KOPT-K1 (cell line): ENCODE data around the gene AGBL5.

Source experiments
- H3K27ac ChIP-seq: fragments of 200-600 bp; sonication (generic); 2 replicates; pipeline ENCODE4 v1.5.1; 2016; ENCODE audit warnings: antibody characterized with exemption, mild to moderate bottlenecking, low read depth, low read length; ENCODE audit not compliant: poor library complexity, severe bottlenecking
- H3K36me3 ChIP-seq: fragments of 200-600 bp; sonication (generic); 2 replicates; pipeline ENCODE4 v1.5.1; 2017; ENCODE audit warnings: antibody characterized with exemption, mild to moderate bottlenecking, low read length, moderate library complexity; ENCODE audit not compliant: insufficient read depth
- H3K9me3 ChIP-seq: fragments of 200-600 bp; sonication (generic); 2 replicates; pipeline ENCODE4 v1.5.1; 2017; ENCODE audit warnings: antibody characterized with exemption, low read length, mild to moderate bottlenecking; ENCODE audit not compliant: insufficient read depth, poor library complexity, severe bottlenecking

AGBL5 gene

GRCh38 chr2:27076323-27076722, 24.9 kb downstream of the AGBL5 start:
- Histone ChIP-seq H3K27ac (no peak overlapping the region), H3K36me3 (no peaks in the 10 kb centered on the region), H3K9me3 (no peaks in the 10 kb centered on the region)

- Histone ChIP-seq H3K9me3 (no peaks in the 10 kb centered on the region), H3K27ac (no peak overlapping the region), H3K36me3 (no peaks in the 10 kb centered on the region)
Observed at GRCh38 chr2:27077231-27077630, 25.8 kb downstream of the AGBL5 start.

- no peak within 1 kb of the TSS for H3K27ac ChIP-seq
- H3K36me3 ChIP-seq, result no peaks in the 10 kb centered on the region
- H3K9me3 ChIP-seq, result no peaks in the 10 kb centered on the region
Observed at GRCh38 chr2:27078267-27079194, 27.1 kb downstream of the AGBL5 start, which contains the start of gene EMILIN1. Gene EMILIN1, plus strand, starts transcription at chr2:27078615. Its CDS starts 451 bp downstream, at chr2:27079066.

GRCh38 chr2:27079233-27080139, 28.0 kb downstream of the AGBL5 start:
- Histone ChIP-seq H3K9me3 (no peaks in the 10 kb centered on the region), H3K36me3 (no peaks in the 10 kb centered on the region), H3K27ac (no peak overlapping the region)

GRCh38 chr2:27080140-27080469, 28.6 kb downstream of the AGBL5 start:
- Histone ChIP-seq H3K9me3 (no peaks in the 10 kb centered on the region), H3K36me3 (no peaks in the 10 kb centered on the region), H3K27ac (no peak overlapping the region)

DNA sequence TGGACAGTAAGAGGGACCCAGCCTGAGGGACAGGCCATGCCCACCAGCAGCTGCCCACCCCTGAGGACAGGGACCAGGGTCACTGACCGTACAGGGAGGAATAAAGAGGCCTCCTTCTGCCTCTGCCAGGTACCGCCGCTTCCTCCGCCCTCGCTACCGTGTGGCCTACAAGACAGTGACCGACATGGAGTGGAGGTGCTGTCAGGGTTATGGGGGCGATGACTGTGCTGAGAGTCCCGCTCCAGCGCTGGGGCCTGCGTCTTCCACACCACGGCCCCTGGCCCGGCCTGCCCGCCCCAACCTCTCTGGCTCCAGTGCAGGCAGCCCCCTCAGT, 29.1 kb downstream of the AGBL5 start:
- Histone ChIP-seq H3K36me3 (no peaks in the 10 kb centered on the region), H3K27ac (peak overlapping the region; percentile 92), H3K9me3 (no peaks in the 10 kb centered on the region)

DNA sequence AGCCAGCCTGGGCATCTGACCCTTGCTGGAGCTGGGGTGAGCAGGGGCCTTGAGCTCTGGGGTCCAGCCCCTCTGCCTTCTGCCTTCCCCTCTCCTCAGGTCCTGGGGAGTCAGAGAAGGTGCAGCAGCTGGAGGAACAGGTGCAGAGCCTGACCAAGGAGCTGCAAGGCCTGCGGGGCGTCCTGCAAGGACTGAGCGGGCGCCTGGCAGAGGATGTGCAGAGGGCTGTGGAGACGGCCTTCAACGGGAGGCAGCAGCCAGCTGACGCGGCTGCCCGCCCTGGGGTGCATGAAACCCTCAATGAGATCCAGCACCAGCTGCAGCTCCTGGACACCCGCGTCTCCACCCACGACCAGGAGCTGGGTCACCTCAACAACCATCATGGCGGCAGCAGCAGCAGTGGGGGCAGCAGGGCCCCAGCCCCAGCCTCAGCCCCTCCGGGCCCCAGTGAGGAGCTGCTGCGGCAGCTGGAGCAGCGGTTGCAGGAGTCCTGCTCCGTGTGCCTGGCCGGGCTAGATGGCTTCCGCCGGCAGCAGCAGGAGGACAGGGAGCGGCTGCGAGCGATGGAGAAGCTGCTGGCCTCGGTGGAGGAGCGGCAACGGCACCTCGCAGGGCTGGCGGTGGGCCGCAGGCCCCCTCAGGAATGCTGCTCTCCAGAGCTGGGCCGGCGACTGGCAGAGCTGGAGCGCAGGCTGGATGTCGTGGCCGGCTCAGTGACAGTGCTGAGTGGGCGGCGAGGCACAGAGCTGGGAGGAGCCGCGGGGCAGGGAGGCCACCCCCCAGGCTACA, 30.7 kb downstream of the AGBL5 start:
- H3K36me3 ChIP-seq, result no peaks in the 10 kb centered on the region
- H3K27ac ChIP-seq, result peak overlapping the region; percentile 92
- H3K9me3 ChIP-seq, result no peaks in the 10 kb centered on the region

DNA sequence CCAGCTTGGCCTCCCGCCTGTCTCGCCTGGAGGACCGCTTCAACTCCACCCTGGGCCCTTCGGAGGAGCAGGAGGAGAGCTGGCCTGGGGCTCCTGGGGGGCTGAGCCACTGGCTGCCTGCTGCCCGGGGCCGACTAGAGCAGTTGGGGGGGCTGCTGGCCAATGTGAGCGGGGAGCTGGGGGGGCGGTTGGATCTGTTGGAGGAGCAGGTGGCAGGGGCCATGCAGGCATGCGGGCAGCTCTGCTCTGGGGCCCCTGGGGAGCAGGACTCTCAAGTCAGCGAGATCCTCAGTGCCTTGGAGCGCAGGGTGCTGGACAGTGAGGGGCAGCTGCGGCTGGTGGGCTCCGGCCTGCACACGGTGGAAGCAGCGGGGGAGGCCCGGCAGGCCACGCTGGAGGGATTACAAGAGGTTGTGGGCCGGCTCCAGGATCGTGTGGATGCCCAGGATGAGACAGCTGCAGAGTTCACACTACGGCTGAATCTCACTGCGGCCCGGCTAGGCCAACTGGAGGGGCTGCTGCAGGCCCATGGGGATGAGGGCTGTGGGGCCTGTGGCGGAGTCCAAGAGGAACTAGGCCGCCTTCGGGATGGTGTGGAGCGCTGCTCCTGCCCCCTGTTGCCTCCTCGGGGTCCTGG, 31.4 kb downstream of the AGBL5 start:
- H3K9me3 ChIP-seq, result no peaks in the 10 kb centered on the region
- H3K27ac ChIP-seq, result no peak overlapping the region
- H3K36me3 ChIP-seq, result no peaks in the 10 kb centered on the region

DNA sequence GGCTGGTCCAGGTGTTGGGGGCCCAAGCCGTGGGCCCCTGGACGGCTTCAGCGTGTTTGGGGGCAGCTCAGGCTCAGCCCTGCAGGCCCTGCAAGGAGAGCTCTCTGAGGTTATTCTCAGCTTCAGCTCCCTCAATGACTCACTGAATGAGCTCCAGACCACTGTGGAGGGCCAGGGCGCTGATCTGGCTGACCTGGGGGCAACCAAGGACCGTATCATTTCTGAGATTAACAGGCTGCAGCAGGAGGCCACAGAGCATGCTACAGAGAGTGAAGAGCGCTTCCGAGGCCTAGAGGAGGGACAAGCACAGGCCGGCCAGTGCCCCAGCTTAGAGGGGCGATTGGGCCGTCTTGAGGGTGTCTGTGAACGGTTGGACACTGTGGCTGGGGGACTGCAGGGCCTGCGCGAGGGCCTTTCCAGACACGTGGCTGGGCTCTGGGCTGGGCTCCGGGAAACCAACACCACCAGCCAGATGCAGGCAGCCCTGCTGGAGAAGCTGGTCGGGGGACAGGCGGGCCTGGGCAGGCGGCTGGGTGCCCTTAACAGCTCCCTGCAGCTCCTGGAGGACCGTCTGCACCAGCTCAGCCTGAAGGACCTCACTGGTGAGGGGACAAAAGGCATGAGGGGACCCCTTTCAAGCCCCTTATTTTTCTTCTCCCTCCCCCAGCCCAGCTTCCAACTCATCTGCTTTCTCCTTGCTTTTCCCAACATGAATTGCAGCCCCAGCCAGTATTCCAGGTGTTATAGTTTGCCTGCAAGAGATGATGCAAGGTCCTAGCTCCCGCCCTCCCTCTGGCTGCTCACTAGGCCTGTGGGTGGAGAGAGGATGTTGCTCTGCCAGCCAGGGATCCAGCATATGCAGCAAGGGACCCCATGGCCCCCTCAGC, 32.2 kb downstream of the AGBL5 start:
- Histone ChIP-seq H3K36me3 (no peaks in the 10 kb centered on the region), H3K9me3 (no peaks in the 10 kb centered on the region), H3K27ac (no peak overlapping the region)

- H3K36me3 ChIP-seq, result no peaks in the 10 kb centered on the region
- no peaks in the 10 kb centered on the region for H3K9me3 ChIP-seq
- no peak overlapping the region for H3K27ac ChIP-seq
Observed at GRCh38 chr2:27084297-27085061, 33.0 kb downstream of the AGBL5 start.

DNA sequence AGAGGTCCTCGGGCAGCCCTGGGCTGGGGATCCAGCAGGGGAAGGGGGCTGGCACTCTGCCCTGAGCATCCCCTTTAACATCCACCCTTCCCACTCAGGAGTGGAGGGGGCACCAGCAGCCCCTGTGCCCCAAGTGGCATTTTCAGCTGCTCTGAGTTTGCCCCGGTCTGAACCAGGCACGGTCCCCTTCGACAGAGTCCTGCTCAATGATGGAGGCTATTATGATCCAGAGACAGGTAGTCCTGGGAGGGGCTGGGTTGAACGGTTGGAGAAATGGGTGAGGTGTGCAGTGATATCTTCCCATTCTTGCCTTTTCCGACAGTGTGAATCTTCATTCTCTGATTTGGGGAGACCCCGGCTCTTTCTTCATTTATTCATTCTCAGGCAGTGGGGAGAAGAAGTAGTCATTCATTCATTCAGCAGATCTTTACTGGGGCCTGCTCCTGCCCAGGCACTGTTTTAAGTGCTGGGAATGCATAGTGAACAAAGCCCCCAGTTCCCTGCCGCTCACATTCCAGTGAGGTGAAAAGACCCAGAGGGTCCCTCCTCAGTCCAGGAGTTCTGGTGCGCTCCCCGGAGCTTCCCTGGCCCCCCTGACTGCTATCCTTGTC, 33.7 kb downstream of the AGBL5 start:
- Histone ChIP-seq H3K9me3 (no peaks in the 10 kb centered on the region), H3K36me3 (no peaks in the 10 kb centered on the region), H3K27ac (no peak overlapping the region)

DNA sequence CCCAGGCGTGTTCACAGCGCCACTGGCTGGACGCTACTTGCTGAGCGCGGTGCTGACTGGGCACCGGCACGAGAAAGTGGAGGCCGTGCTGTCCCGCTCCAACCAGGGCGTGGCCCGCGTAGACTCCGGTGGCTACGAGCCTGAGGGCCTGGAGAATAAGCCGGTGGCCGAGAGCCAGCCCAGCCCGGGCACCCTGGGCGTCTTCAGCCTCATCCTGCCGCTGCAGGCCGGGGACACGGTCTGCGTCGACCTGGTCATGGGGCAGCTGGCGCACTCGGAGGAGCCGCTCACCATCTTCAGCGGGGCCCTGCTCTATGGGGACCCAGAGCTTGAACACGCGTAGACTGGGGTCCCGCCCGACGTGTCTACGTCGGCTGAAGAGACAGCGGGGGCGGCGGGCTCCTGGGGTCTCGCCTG, 34.2 kb downstream of the AGBL5 start:
- H3K9me3 ChIP-seq, result no peaks in the 10 kb centered on the region
- no peaks in the 10 kb centered on the region for H3K36me3 ChIP-seq
- H3K27ac ChIP-seq, result peak overlapping the region; percentile 67
